Subcutaneous adipose tissue (tissue), 4 donors: ENCODE data around the gene POTEB2. TPM values are rescaled to one million over a fixed set of nuclear protein-coding genes. Genes with fewer than 3 reads are reported as not detected.
"Not testable (repeated sequence)": the region's sequence is repeated elsewhere in the genome, so short reads cannot be mapped to it uniquely, and the experiment has no call there.

ENCODE experiments used
- small RNA-seq: library from RNA; depleted of rRNA; stranded (forward); fragments of <200 nt; gene quantifications from one replicate; pipeline ENCODE3, GENCODE V24; 2016
- total RNA-seq, 4 donors: library from RNA; depleted of rRNA; stranded (reverse); fragments of >200 nt; gene quantifications; one replicate each; pipeline ENCODE4 v1.1.0, GENCODE V29; 2016
- TF ChIP-seq, protein P1 (sequence below): fragments of 450-650 bp; IDR thresholded peaks from one replicate; pipeline ENCODE4 v1.5.1; 2016; ENCODE audit warnings: low read depth, mild to moderate bottlenecking, control low read depth, antibody characterized with exemption, moderate library complexity

POTEB2 gene
- total RNA-seq, result not detected

DNA sequence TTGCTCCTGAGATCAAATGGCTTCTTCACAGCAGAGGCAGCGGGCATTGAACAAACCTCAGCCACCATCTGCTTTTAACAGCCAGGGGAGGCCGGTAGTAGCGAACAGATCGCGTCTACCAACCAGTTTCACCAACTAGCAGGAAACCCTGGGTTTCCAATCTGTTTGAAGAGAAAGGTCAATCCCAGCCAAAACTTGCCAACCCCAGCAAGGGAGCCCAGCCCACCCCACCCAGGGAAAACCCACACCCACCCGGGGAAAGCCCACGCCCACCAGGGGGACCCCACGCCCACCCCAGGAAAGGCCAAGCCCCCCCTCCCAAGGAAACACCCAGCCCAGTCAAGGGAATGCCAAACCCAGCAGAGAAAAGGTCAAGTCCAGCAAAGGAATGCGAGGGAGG, at the start of gene POTEB2:
Gene POTEB2 (minus strand): TSS at position 101 of the 400 bp plus-strand sequence. CDS start 33 bp downstream, at position 68.
- TF ChIP-seq, protein P1, sequence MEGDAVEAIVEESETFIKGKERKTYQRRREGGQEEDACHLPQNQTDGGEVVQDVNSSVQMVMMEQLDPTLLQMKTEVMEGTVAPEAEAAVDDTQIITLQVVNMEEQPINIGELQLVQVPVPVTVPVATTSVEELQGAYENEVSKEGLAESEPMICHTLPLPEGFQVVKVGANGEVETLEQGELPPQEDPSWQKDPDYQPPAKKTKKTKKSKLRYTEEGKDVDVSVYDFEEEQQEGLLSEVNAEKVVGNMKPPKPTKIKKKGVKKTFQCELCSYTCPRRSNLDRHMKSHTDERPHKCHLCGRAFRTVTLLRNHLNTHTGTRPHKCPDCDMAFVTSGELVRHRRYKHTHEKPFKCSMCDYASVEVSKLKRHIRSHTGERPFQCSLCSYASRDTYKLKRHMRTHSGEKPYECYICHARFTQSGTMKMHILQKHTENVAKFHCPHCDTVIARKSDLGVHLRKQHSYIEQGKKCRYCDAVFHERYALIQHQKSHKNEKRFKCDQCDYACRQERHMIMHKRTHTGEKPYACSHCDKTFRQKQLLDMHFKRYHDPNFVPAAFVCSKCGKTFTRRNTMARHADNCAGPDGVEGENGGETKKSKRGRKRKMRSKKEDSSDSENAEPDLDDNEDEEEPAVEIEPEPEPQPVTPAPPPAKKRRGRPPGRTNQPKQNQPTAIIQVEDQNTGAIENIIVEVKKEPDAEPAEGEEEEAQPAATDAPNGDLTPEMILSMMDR, result not testable (repeated sequence)

Small RNA genes lying within 50 kb of the gene (small RNA-seq; reads per million reads assigned to genes)
- gene AC012414.2 (not detected), gene MIR3118-2 (not detected), gene RNU6-749P (not detected), gene ZNF519P2 (not detected)
